Endothelial cell of umbilical vein (primary cell): Measurements from ENCODE around the gene TMEM40. TPM values are rescaled to one million over a fixed set of nuclear protein-coding genes. Genes with fewer than 3 reads are reported as not detected.

Source experiments
- BruUV-seq: library from RNA; stranded (reverse); fragments of 400-500 nt; replicated peaks from 2 replicates; lab custom pipeline; 2021; lab: Mats Ljungman, UMichigan
- CTCF ChIA-PET: fragments of 300-600, 350-600 bp; sonication (Branson Sonifier 250); formaldehyde crosslinking; loops from one replicate; lab custom pipeline; 2021; ENCODE audit warnings: antibody characterized with exemption, inconsistent platforms; lab: Charles Lee
- POLR2A ChIA-PET: fragments of 300-600, 350-600 bp; sonication (Branson Sonifier 250); formaldehyde crosslinking; loops from one replicate; lab custom pipeline; 2021; ENCODE audit warnings: antibody characterized with exemption, inconsistent platforms; lab: Charles Lee
- DNase-seq: peaks from one replicate; pipeline ENCODE4 v3.0.0-alpha.2; 2011; ENCODE audit warnings: low read depth, low spot score
- FAIRE-seq: peaks from 2 replicates; lab custom pipeline; 2011; peaks lifted over from hg19 to GRCh38; lab: Jason Lieb, UNC
- H2AFZ ChIP-seq: 2 replicates; pipeline ENCODE4 v1.6.0; 2012; ENCODE audit warnings: low read depth, low read length, control low read depth, inconsistent platforms
- H3K27ac ChIP-seq: 2 replicates; pipeline ENCODE4 v1.5.1; 2011; ENCODE audit warnings: low read depth, mild to moderate bottlenecking, control low read depth, low read length, moderate library complexity; ENCODE audit not compliant: insufficient read depth
- H3K27me3 ChIP-seq, 2 experiments: 2 replicates each; pipeline versions ENCODE4 v1.6.0 to v1.6.1; 2011; ENCODE audit warnings: low read length in 2 of 2, mixed read lengths in 1 of 2; ENCODE audit not compliant: control insufficient read depth in 2 of 2, insufficient read depth in 2 of 2
- H3K36me3 ChIP-seq, 2 experiments: 2 replicates in 1 of 2; 3 replicates in 1 of 2; pipeline ENCODE4 v1.5.1; 2011; ENCODE audit warnings: low read length in 2 of 2, mild to moderate bottlenecking in 1 of 2, moderate library complexity in 1 of 2; ENCODE audit not compliant: control insufficient read depth in 2 of 2, insufficient read depth in 2 of 2; ENCODE audit errors: extremely low read depth in 1 of 2
- H3K4me1 ChIP-seq: 3 replicates; pipeline ENCODE4 v1.5.1; 2011; ENCODE audit warnings: mild to moderate bottlenecking, low read length; ENCODE audit not compliant: control insufficient read depth, insufficient read depth; ENCODE audit errors: extremely low read depth
- H3K4me2 ChIP-seq: 2 replicates; pipeline ENCODE4 v1.6.1; 2011; ENCODE audit warnings: low read length, control low read depth, mixed read lengths; ENCODE audit not compliant: insufficient read depth
- H3K4me3 ChIP-seq, 3 experiments: fragments of 200-600 bp in 1 of 3; sonication (generic), shearing (Covaris generic) in 1 of 3; replicated peaks in 1 of 3; 2 replicates each; pipeline ENCODE4 v1.5.1; 2011 to 2016; ENCODE audit warnings: control low read depth in 3 of 3, low read length in 3 of 3, mild to moderate bottlenecking in 2 of 3, inconsistent platforms in 1 of 3, low read depth in 1 of 3, moderate library complexity in 1 of 3; ENCODE audit not compliant: insufficient read depth in 1 of 3
- H3K79me2 ChIP-seq: 2 replicates; pipeline ENCODE4 v1.6.0; 2012; ENCODE audit warnings: low read length, inconsistent platforms; ENCODE audit not compliant: control insufficient read depth, insufficient read depth
- H3K9ac ChIP-seq: replicated peaks from 2 replicates; pipeline ENCODE3; 2011; ENCODE audit warnings: low read length, control low read depth; ENCODE audit not compliant: insufficient read depth; ENCODE audit errors: extremely low read depth
- H3K9me1 ChIP-seq: replicated peaks from 3 replicates; pipeline ENCODE4 v1.6.0; 2011; ENCODE audit warnings: mild to moderate bottlenecking, low read length; ENCODE audit not compliant: control insufficient read depth, insufficient read depth; ENCODE audit errors: extremely low read depth
- H3K9me3 ChIP-seq: replicated peaks from 2 replicates; pipeline ENCODE4 v1.5.1; 2012; ENCODE audit warnings: low read length, inconsistent platforms; ENCODE audit not compliant: control insufficient read depth, insufficient read depth
- H4K20me1 ChIP-seq: replicated peaks from 2 replicates; pipeline ENCODE3; 2011; ENCODE audit warnings: mild to moderate bottlenecking, low read length; ENCODE audit not compliant: control insufficient read depth, insufficient read depth; ENCODE audit errors: extremely low read depth
- CTCF ChIP-seq, 2 donors: IDR thresholded peaks; 1 replicate in 1 of 2; 2 replicates in 1 of 2; pipeline ENCODE4 v1.5.1; 2011; ENCODE audit warnings: low read length in 2 of 2, mild to moderate bottlenecking in 2 of 2, moderate library complexity in 2 of 2, control low read depth in 1 of 2, inconsistent platforms in 1 of 2, low read depth in 1 of 2; ENCODE audit not compliant: insufficient read depth in 1 of 2; ENCODE audit errors: extremely low read depth in 1 of 2
- EZH2 ChIP-seq: IDR thresholded peaks from 2 replicates; pipeline ENCODE4 v1.6.1; 2012; ENCODE audit warnings: borderline replicate concordance, low read depth, mild to moderate bottlenecking, moderate library complexity, low read length, inconsistent platforms; ENCODE audit not compliant: severe bottlenecking
- FOS ChIP-seq: IDR thresholded peaks from 2 replicates; pipeline ENCODE4 v1.6.1; 2011; ENCODE audit warnings: mild to moderate bottlenecking, low read length, moderate library complexity, borderline replicate concordance; ENCODE audit not compliant: insufficient read depth
- GATA2 ChIP-seq: IDR thresholded peaks from 2 replicates; pipeline ENCODE4 v1.7.0; 2011; ENCODE audit warnings: low read depth, mild to moderate bottlenecking, moderate library complexity, mixed read lengths, low read length; ENCODE audit not compliant: insufficient read length, insufficient read depth
- JUN ChIP-seq: IDR thresholded peaks from 2 replicates; pipeline ENCODE4 v1.6.1; 2011; ENCODE audit warnings: borderline replicate concordance, low read depth; ENCODE audit not compliant: insufficient read length, insufficient read depth
- MAX ChIP-seq: IDR thresholded peaks from 2 replicates; pipeline ENCODE4 v1.6.1; 2011; ENCODE audit not compliant: insufficient read depth, insufficient read length
- MYC ChIP-seq: IDR thresholded peaks from one replicate; pipeline ENCODE4 v1.6.1; 2011; ENCODE audit warnings: mild to moderate bottlenecking, low read depth, low read length
- POLR2A ChIP-seq: IDR thresholded peaks from 2 replicates; pipeline ENCODE4 v1.6.1; 2012; ENCODE audit warnings: low read depth, mild to moderate bottlenecking, control low read depth, low read length
- POLR2AphosphoS5 ChIP-seq: IDR thresholded peaks from 2 replicates; pipeline ENCODE4 v1.6.1; 2012; ENCODE audit warnings: low read depth, mild to moderate bottlenecking, control low read depth, low read length, moderate library complexity; ENCODE audit not compliant: insufficient read depth
- dilution Hi-C: fragments of 300-500 bp; cut with MboI; formaldehyde crosslinking; loops from one replicate; pipeline ENCODE4 v1.15.0; 2019; ENCODE audit warnings: low sequenced_read_pairs; ENCODE audit not compliant: extremely low pct_ligation_motif_present
- intact Hi-C: fragments of 100-400 bp; cut with micrococcal nuclease; formaldehyde crosslinking; loops from one replicate; pipeline ENCODE4 v1.10.0; 2022
- polyA plus RNA-seq, 4 experiments: library from polyadenylated mRNA; depleted of rRNA in 3 of 4; stranded (reverse) in 3 of 4; unstranded in 1 of 4; fragments of >200 nt; gene quantifications; 2 replicates each; pipeline versions ENCODE4 v1.2.1 to v1.2.3, GENCODE V29; 2011 to 2012; ENCODE audit warnings: missing spikeins in 1 of 4
- total RNA-seq: library from RNA; stranded (reverse); gene quantifications from 2 replicates; pipeline ENCODE4 v1.2.3, GENCODE V29; 2021

Gene TMEM40
- total and polyA plus RNA-seq, 2 donors (not counting 3 experiments of a cell fraction or from before 2014, with no cell fraction given), result not detected

GRCh38 chr3:12751571-12751970, 7.5 kb downstream of the TMEM40 start:
- Histone ChIP-seq H3K4me2 (no peak overlapping the region), H3K9me1 (no peaks in the 10 kb centered on the region), H3K9me3 (no peaks in the 10 kb centered on the region), H3K36me3 (no peaks in the 10 kb centered on the region), H3K79me2 (no peaks in the 10 kb centered on the region), H4K20me1 (no peaks in the 10 kb centered on the region), H3K27ac (no peak overlapping the region), H3K4me1 (no peaks in the 10 kb centered on the region), H3K4me3 (no peak overlapping the region), H2AFZ (no peak overlapping the region), H3K27me3 (peaks cover 0 to 3% of the 10 kb centered on the region in 2 experiments), H3K9ac (no peak overlapping the region)
- DNase-seq (no peak), FAIRE-seq (no peak)
- intact Hi-C loops, result no loop called here
- ChIA-PET CTCF (interaction anchor here (1.2 to 1.5 kb wide), 2 partner anchors 17 to 59 kb away, joined by 3 to 6 read pairs; no protein-coding TSS in a partner anchor), POLR2A (no interaction called here)
- TF ChIP-seq POLR2AphosphoS5, result no peak
- TF ChIP-seq CTCF (IDR thresholded peaks at IDR 0.05; ENCODE audit: extremely low read depth in 1 of 2, insufficient read depth in 1 of 2, low read depth in 1 of 2, low read length in 2 of 2), result no peak
- no peak for TF ChIP-seq GATA2
- TF ChIP-seq POLR2A, result no peak
- no peak for TF ChIP-seq EZH2
- dilution Hi-C loops, result no loop called here
- BruUV-seq, result no TSS peak

- no peak overlapping the region for H2AFZ ChIP-seq
- BruUV-seq, result no TSS peak
- no peak overlapping the region for H3K9ac ChIP-seq
Observed at GRCh38 chr3:12750658-12751071, 8.4 kb downstream of the TMEM40 start.

More at GRCh38 chr3:12750658-12751071, 8.4 kb downstream of the TMEM40 start:
- TF ChIP-seq POLR2A, result no peak
- TF ChIP-seq MAX, result no peak
- no peak for TF ChIP-seq FOS
- no peak for TF ChIP-seq JUN
- no peak for TF ChIP-seq MYC
- no peak for TF ChIP-seq POLR2AphosphoS5
- no peak for TF ChIP-seq GATA2
- no peak for TF ChIP-seq EZH2
- TF ChIP-seq CTCF (IDR thresholded peaks at IDR 0.05; ENCODE audit: extremely low read depth in 1 of 2, insufficient read depth in 1 of 2, low read depth in 1 of 2, low read length in 2 of 2), result no peak
- Histone ChIP-seq H3K9me3 (no peaks in the 10 kb centered on the region), H4K20me1 (no peaks in the 10 kb centered on the region), H3K79me2 (no peaks in the 10 kb centered on the region), H3K4me1 (no peaks in the 10 kb centered on the region), H3K4me3 (no peak overlapping the region), H3K27me3 (peaks cover 0 to 3% of the 10 kb centered on the region in 2 experiments), H3K27ac (no peak overlapping the region), H3K9me1 (no peaks in the 10 kb centered on the region), H3K4me2 (no peak overlapping the region), H3K36me3 (no peaks in the 10 kb centered on the region)
- intact Hi-C loops (no loop called here), dilution Hi-C loops (no loop called here)
- DNase-seq (peak; percentile 26), FAIRE-seq (no peak)
- POLR2A ChIA-PET, result no interaction called here
- CTCF ChIA-PET, result no interaction called here
